ENCODE measurements around the gene EPGN.
"Not testable (repeated sequence)": the region's sequence is repeated elsewhere in the genome, so short reads cannot be mapped to it uniquely, and the experiment has no call there.

The EPGN gene

DNA sequence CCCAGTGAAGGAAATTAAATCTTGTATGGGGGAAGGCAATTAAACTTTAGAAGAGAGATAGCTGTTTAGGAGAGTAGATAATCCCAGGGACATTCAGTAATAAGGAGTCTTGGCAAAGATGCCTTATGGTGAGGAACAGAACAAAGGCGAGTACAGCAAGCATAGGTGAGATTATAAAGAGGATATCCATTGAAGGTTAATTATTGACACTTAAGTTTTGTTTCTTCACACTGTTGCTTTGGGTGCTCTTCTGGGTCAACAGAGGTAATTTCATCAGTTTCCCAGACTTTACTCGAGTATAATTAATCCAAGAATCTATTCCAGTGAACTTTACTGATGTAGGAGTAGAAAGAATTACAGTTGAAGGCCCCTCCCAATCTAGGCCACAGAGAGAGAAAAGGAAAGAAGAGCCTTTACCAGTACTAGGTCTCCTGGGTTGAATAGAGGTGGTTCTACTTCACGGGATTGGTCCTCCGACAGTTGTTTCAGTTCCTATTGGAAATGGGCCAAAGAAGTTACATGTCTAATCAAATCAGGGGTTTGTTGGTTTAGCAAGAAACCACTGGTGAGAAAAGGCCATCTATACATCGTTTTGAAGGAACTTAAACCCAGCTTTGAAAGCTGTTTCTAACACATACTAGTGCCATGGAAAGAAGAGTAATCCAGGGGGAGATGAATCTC lies 27.2 kb downstream of the EPGN start:
- H3K4me3 ChIP-seq (ENCODE audit: control insufficient read depth, low read depth, low read length) = no peak overlapping the region
- DNase-seq (ENCODE audit: low read depth) = no peak
- TF ChIP-seq, protein P1, sequence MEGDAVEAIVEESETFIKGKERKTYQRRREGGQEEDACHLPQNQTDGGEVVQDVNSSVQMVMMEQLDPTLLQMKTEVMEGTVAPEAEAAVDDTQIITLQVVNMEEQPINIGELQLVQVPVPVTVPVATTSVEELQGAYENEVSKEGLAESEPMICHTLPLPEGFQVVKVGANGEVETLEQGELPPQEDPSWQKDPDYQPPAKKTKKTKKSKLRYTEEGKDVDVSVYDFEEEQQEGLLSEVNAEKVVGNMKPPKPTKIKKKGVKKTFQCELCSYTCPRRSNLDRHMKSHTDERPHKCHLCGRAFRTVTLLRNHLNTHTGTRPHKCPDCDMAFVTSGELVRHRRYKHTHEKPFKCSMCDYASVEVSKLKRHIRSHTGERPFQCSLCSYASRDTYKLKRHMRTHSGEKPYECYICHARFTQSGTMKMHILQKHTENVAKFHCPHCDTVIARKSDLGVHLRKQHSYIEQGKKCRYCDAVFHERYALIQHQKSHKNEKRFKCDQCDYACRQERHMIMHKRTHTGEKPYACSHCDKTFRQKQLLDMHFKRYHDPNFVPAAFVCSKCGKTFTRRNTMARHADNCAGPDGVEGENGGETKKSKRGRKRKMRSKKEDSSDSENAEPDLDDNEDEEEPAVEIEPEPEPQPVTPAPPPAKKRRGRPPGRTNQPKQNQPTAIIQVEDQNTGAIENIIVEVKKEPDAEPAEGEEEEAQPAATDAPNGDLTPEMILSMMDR (IDR thresholded peaks at IDR 0.05; ENCODE audit: control insufficient read depth, insufficient read depth, low read depth, low read length, missing control alignments) = no peak

DNA sequence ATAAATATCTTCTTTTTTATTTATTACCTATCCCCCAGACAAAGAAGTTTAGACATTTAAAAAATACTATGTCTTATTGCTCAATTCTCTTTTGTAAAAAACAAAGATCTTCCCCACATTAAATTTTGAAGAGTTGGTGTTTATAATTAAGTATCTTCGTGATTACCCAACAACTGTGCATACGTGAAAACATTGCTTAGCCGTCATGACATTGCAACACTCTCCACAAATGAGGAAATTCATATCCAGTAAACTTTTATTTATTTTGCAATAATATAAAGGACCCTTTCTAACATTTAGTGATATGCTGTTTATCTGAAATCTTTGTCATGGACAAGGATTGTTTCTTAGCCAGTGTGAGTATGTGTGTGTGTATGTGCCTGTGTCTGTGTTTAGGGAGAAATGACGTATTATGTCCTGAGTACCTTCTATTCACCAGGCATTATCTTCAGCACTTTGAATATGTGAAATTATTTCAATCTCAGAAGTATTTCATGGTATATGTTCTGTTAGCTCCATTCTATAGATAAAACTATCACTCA lies 30.6 kb downstream of the EPGN start:
- no peak for DNase-seq (ENCODE audit: low read depth)
- no peak overlapping the region for H3K4me3 ChIP-seq (ENCODE audit: control insufficient read depth, low read depth, low read length)
- TF ChIP-seq, protein P1 (IDR thresholded peaks at IDR 0.05; ENCODE audit: control insufficient read depth, insufficient read depth, low read depth, low read length, missing control alignments) = no peak

DNA sequence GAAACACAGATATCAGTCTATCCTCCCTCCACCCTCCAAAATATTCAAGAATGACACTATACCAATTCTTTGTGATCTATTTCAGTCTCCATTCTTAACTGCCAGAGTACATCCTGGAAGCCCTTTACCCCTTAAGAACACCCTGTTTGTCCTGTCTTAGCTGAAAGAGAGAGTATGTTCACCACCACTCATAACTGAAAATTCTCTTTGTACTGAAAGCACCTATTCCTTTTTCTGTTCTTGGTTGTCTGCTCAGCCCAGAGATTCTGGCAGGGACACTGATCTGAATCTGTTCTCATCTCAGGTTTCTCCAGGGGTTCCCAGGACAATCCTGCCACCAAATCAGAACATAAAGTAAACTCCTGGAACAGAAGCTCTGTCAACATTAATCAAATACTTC lies 31.2 kb downstream of the EPGN start:
- no peak for DNase-seq (ENCODE audit: low read depth)
- TF ChIP-seq, protein P1 (IDR thresholded peaks at IDR 0.05; ENCODE audit: control insufficient read depth, insufficient read depth, low read depth, low read length, missing control alignments) = no peak

DNA sequence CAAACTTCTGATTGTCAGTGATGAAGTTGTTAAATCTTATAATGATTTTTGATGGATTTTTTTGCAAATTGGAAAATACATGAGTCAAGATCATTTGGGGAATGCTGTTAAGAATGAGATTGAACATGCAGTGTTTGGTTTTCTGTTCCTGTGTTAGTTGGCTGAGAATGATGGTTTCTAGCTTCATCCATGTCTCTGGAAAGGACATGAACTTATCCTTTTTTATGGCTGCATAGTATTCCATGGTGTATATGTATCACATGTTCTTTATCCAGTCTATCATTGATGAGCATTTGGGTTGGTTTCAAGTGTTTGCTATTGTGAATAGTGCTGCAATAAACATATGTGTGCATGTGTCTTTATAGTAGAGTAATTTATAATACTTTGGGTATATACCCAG lies 32.2 kb downstream of the EPGN start:
- H3K4me3 ChIP-seq (ENCODE audit: control insufficient read depth, low read depth, low read length) = not testable (repeated sequence)

More for the DNA sequence above, 31.2 kb downstream of the EPGN start:
- H3K4me3 ChIP-seq (ENCODE audit: control insufficient read depth, low read depth, low read length) = no peak overlapping the region

DNA sequence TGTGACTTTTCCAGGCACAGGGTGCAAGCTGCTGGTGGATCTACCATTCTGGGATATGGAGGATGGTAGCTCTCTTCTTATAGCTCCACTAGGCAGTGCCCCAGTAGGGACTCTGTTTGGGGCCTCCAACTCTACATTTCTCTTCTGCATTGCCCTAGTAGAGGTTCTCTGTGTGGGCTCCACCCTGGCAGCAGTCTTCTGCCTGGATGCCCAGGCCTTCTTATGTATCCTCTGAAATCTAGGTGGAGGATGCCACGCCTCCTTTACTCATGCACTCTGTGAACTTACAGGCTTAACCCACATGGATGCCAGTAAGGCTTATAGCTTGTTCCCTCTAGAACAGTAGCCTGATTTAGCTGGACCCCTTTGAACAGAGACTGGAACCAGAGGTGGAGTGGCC lies 35.8 kb downstream of the EPGN start:
- no peak for DNase-seq (ENCODE audit: low read depth)
- no peak overlapping the region for H3K4me3 ChIP-seq (ENCODE audit: control insufficient read depth, low read depth, low read length)
- TF ChIP-seq, protein P1 (IDR thresholded peaks at IDR 0.05; ENCODE audit: control insufficient read depth, insufficient read depth, low read depth, low read length, missing control alignments) = no peak

More for the DNA sequence above, 32.2 kb downstream of the EPGN start:
- DNase-seq (ENCODE audit: low read depth) = not testable (repeated sequence)

DNA sequence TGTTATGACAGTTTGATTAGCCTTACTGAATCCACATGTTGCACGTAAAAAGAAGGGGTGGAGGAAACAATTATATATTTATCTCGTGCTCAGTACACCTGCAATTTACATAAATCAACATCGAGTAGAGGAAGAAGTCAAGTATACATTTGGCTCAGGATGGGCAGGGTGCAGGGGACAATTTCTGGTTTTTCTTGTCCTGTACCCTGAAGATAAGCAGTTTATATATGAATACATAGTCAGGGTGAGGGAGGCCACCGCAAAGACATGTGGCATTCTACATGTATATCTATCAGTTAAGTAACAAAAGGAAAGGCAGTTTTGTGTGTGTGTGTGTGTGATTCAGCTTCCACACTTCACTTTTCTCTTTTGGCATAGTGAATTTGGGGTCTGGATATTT lies 45.6 kb downstream of the EPGN start:
- no peak for DNase-seq (ENCODE audit: low read depth)
- TF ChIP-seq, protein P1 (IDR thresholded peaks at IDR 0.05; ENCODE audit: control insufficient read depth, insufficient read depth, low read depth, low read length, missing control alignments) = no peak
- no peak overlapping the region for H3K4me3 ChIP-seq (ENCODE audit: control insufficient read depth, low read depth, low read length)

DNA sequence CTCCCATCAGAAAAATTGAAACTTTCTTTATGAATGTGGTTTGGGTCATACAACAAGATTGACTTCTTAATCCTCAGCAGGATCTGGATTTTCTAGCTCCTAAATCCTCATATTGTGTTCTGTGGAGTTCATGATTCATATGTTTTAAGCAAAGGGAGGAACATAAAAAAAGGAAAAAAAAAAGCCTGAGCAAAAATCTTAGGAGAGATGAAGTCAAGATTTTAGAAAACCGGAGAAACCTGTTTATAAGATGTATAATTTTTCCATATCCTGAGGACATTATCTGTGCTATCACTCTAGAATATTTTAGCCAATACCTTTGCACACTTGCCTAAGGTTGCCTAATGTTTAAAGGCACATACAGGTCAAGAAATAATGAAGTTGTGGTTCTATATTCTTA lies 49.7 kb downstream of the EPGN start:
- DNase-seq (ENCODE audit: low read depth) = no peak
- H3K4me3 ChIP-seq (ENCODE audit: control insufficient read depth, low read depth, low read length) = no peak overlapping the region
- TF ChIP-seq, protein P1 (IDR thresholded peaks at IDR 0.05; ENCODE audit: control insufficient read depth, insufficient read depth, low read depth, low read length, missing control alignments) = no peak
